Activated T-helper 1 cell treated with anti-CD3 and anti-CD28 coated beads, Interleukin-2, amount 50 U/mL, for 16 hours (primary cell): ENCODE measurements around the gene MDK.

Experiments used
- DNase-seq, 2 donors: peaks; one replicate each; pipeline ENCODE4 v3.0.0-alpha.2; 2020; ENCODE audit warnings: low read depth in 1 of 2, low spot score in 1 of 2

MDK gene

GRCh38 chr11:46397526-46397925, 16.1 kb downstream of the MDK start:
- no peak for DNase-seq

GRCh38 chr11:46402957-46403902, 21.8 kb downstream of the MDK start:
- DNase-seq, result no peak

DNA sequence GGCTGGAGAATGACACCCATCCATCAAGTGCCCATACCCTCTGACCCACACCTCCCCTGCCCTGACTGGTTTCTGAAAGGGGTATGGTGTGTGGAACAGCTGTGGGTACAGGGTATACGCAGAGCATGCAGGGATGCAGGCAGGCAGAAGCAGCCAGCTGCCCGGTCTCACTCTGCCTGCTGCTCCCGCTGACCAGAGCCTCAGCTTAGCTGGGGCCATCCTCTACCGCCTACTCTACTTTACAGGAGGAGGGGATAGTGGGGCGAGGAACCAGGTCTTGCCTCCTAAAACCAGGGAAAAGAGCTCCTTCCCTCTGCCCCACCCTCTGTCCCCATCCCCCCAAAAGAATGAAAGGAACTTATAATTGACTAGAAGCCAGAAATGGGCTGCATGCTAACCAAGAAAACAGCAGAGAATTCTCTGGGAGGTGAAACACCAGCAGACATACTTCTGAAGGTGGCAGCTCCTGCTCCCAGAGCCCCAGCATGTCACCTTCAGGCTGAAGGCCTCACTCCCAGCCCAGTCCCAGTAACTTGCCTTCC, 23.1 kb downstream of the MDK start:
- no peak for DNase-seq

DNA sequence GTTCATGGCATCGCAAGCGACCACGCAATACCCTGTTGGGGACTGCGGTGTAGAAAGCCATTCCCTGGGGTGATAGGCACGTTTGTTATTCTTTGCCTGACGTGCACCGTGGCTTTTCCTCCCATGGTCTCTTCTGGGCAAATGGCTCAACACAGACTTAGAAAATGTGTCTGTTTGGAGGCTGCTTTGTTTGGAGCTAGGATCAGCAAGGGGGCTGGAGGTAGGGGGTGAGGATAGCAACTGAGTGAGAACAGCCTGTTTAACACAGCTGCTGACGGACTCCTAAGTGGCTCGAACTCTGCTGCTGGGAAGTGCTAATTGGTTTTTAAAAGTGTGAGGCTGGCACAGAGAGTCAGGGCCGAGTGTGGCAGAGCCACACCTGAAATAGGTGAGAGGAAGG, 26.2 kb downstream of the MDK start:
- no peak for DNase-seq

DNA sequence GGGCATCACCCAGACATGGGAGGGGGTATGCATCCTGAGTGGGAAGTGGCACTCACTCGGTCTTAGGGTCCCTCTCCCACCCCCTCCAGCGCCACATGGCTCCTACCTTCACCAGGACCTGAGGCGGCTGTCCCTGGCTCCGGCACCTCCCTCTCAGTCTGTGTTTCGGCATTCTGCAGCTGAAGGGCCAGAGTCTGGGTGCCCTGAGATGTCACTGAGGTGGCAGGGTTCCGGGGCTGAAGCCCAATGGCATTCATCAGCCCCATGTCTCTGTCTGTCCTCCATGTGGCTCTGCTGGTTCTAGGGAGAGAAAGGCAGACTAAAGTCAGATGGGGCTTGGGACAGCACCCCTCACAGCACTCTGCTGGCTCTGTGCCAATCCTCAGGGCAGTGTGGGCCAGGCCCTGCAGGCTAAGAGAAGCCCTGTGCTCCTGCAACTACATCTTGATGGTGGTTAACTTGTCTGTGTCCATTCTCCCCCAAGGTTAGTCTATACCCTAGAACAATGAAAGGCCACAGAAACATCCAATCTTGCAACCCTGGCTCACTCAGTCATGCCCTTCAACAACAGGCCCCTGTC, 27.0 kb downstream of the MDK start:
- DNase-seq, result no peak

GRCh38 chr11:46410021-46410420, 28.6 kb downstream of the MDK start:
- no peak for DNase-seq

DNA sequence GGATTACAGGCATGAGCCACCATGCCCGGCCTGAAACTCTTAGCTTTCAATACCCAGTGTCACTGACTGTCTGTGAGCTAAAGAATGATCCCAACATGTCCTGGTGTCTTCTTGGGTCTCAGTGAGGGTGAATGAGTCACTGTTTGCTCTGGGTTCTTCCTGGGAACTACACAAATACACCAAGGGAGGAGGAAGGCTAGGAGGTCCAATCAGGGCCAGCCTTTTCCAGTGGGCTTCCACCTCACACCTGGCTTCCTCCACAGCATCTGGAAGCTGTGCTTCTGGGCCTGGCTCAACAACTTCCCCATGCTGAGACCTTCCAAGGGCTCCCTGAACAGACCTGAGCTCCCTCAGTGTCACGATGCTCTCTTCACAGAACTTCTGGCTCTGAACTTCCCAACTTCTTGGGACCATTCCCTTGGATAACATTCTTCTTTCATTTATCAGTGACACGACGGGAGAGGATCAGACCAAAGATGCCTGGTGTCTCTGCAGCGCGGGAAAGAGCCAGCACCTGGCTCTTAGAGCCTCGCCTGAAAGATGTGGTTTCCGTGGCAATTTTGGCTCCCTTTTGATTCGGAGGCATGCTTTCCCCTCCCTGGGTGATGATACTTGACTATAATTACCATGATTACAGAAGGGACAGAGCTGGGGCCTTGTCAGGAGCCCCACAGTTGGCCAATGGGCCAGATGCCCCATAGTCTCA, 32.4 kb downstream of the MDK start:
- DNase-seq, result no peak

- no peak for DNase-seq
These were observed 33.0 kb downstream of the MDK start for GRCh38 chr11:46414466-46414796.

- no peak for DNase-seq
These were observed 33.4 kb downstream of the MDK start for GRCh38 chr11:46414879-46415278.

DNA sequence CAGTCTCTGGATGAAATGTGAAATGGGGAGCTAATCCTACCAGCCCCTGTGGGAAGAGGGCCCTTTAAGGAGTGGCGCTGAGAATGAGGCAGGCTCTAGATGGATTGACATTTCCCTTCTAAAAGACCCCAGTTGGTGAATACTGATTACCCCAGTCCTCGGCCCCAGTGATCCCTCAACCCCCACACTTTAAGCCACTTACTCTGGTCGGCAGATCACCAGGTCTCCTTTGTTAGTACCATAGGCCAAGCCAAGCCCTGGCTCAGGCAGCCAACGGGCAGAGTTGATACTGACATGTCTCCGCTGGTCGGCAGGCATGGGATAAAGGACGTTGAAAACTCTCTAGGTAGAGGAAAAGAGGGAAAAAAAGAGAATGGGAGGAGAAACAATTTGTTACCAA, 36.2 kb downstream of the MDK start:
- no peak for DNase-seq

DNA sequence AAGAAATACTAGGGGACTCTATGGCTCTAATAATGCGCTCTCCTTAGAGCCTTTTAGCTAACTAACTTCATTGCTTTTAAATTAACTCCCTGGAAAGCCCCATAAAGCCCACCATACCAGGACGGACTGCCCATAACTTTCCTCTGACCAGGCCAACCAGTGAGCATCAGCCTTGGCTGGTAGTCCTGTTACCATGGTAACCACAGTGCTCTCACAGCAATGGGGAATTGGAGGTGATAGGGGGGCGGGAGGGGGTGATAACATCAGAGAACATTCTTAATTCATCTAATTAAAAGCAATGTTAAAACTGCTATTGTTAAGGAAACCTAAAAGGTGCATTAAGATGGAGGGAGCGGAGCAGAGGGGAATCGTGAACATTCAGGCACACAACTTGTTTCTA, 37.3 kb downstream of the MDK start:
- DNase-seq, result no peak

- no peak for DNase-seq
These were observed 39.0 kb downstream of the MDK start for GRCh38 chr11:46420513-46420912.

DNA sequence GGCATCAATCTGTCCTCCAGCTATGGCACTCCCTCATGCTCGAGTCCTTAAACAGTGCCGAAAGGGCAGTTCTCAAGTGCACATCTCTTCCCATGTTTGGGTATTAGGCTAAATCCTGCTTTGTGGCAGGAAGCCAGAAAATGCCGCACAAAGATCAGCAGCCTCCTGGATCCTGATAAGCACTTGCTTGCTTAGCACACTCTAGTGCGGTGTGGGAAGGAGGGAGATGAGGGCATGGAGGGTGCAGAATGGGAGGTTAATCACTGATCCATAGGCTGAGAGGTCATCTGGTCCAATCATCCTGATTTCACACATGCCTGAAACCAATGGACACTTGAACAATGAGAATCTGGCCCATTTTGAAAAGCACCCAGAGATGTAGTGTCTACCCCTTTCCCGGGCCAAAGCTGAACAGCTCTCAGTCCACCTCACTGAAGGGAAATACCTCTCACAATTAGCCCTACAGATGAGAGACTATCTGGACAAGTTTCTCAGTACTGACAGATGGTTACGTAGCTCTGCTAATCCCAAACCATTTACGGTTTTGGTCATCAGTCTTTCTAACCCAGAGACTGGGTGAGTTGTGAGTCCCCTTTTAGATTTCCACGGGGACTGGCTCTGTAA, 39.9 kb downstream of the MDK start:
- DNase-seq, result no peak

DNA sequence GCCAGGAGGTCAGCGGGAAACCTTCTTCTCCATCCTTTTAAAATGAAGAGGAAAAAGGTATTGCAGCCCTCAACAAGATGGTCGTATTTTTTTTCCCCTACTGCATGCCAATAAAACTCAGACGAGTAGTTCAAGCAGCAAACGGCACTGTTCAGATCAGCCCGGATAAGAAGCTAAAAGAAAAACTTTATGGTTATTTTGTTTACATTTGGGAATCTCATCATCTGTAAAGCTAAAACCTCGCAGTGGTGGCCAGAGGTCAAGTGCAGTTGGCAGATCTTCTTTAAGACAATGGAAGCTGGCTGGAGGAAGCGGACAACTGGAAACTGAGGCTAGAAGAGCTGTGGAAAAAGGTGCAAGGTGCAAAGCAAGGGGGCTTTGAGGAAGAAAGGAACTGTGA, 41.1 kb downstream of the MDK start:
- no peak for DNase-seq

GRCh38 chr11:46426233-46426991, 44.9 kb downstream of the MDK start:
- no peak for DNase-seq

DNA sequence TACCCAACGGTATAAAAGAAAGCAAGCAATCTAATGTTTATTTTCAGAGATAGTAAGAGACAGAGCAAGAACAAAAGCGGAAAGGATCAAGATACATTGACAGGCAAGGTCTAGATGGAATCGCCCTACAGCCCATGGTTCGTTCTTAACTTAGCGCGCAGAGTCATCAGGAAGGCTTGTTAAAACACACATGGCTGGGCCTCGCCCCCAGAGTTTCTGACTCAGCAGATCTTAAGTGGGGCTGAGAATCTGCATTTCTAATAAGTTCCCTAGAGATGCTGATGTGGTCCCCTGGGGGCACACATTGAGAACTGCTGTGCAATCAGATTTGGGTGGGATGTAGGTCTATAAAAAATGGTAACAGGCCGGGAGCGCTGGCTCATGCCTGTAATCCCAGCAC, 45.9 kb downstream of the MDK start:
- no peak for DNase-seq

- no peak for DNase-seq
These were observed 48.2 kb downstream of the MDK start for GRCh38 chr11:46429717-46430116.

- DNase-seq, result no peak
These were observed 49.7 kb downstream of the MDK start for GRCh38 chr11:46431211-46431610.
